Stimulated activated CD8-positive, alpha-beta memory T cell treated with anti-CD3 and anti-CD28 coated beads, Interleukin-12 subunit alpha, Interleukin-12 subunit beta, amount 100 ng/mL, for 1 hour (primary cell): ENCODE results near the gene ALAS1.

Source experiments
- DNase-seq: peaks from one replicate; pipeline ENCODE4 v3.0.0-alpha.2; 2020; ENCODE audit warnings: low read depth

Gene ALAS1

GRCh38 chr3:52221141-52221562 lies 23.2 kb downstream of the ALAS1 start:
- DNase-seq: no peak

- no peak for DNase-seq
Observed at GRCh38 chr3:52221563-52222318, 23.8 kb downstream of the ALAS1 start.

- no peak for DNase-seq
Observed at GRCh38 chr3:52222319-52223221, 24.6 kb downstream of the ALAS1 start.

GRCh38 chr3:52223449-52224408 lies 25.8 kb downstream of the ALAS1 start:
- DNase-seq: no peak

GRCh38 chr3:52225452-52226228 lies 27.7 kb downstream of the ALAS1 start, which contains the start of gene TLR9:
Gene TLR9 (minus strand): TSS chr3:52225645. CDS start chr3:52225529, 116 bp downstream.
- no peak for DNase-seq

- no peak for DNase-seq
Observed at GRCh38 chr3:52226229-52226817, 28.4 kb downstream of the ALAS1 start.

GRCh38 chr3:52227117-52227516 lies 29.2 kb downstream of the ALAS1 start:
- no peak for DNase-seq

DNA sequence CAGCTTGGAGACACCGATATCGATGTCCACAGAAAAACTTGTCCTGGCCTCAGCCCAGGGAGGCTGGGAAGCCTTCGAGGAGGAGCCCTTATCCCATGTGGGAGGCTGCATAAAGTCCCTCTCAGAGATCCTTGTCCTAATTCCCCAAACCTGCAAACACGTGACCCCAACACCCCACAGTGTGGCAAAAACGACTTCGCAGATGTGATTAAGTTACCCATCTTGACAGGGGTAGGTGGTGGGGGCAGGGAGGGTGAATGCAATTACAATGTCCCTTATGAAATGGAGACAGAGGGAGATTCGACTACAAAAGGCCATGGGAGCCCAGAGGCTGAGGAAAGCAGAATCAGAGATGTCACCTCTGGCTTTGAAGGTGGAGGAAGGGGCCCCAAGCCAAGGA lies 29.8 kb downstream of the ALAS1 start:
- DNase-seq: no peak

DNA sequence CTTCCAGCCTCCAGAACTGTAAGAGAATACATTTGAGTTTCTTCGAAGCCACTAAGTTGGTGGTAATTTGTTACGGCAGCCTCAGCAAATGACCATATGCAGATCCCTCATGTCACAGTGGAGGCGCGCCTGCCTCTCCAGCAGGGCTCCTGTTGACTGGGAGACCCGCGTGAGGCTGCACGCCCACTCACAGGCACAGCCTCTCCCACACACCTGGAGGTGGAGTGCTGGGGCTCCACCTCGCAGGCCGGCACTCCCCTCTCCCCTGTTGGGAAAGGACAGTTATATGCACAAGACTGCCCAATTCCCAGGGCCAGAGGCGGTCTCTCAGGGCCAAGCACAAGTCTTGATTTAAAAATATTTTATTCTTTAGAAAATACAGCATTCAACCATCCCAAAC lies 30.3 kb downstream of the ALAS1 start:
- no peak for DNase-seq

- no peak for DNase-seq
Observed at GRCh38 chr3:52228751-52229291, 30.9 kb downstream of the ALAS1 start.

GRCh38 chr3:52229656-52230055 lies 31.7 kb downstream of the ALAS1 start:
- no peak for DNase-seq

DNA sequence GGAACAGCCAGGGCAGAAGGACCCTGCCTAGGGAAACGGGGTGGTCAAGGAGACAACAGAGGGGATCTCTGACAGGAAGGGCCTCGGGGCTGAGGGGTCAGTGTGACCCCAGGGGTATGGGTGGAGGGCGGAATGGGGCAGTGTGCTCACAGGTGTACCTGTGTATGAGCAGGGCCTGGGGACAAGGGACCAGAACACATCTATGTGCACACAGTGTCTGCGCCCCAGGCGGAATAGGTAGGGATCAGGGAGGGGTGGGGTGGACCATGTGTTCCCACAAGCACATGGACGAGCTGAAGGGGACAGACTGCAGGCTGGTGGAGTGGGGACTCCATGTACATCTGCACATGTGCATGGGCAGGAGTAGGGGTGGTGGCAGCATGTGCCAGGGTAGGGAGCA lies 32.5 kb downstream of the ALAS1 start:
- DNase-seq: no peak

DNA sequence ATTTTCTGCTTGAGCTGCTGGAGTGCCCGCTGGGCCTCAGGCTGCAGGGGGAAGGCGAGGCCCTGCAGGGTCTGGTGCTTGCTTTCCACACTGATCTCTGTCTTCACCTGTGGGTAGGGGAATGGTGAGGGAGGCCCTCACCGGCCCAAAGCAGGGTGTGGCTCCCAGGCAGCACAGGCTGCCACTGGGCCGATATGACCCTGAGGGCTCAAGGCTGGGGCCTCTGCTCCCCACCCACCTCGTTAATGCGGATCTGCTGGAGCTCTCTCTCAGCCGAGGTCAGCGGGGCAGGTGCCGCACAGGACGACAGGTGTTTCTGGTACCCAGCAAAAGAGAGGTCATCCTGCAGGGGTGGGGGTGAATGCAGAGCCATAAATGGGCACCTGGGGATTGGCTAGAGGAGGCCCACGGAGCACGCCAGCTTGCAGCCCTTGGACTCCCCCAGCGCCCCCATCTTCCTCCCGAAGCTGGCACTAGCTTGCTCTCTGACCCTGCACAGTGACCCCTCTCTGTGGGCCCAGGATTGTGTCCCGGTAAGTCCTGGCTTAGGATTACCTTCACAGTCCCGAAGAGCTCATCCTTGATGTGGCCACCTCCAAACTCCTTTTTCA lies 33.0 kb downstream of the ALAS1 start:
- no peak for DNase-seq

- peak; percentile 80 for DNase-seq
Observed at GRCh38 chr3:52231502-52232278, 33.7 kb downstream of the ALAS1 start.

DNA sequence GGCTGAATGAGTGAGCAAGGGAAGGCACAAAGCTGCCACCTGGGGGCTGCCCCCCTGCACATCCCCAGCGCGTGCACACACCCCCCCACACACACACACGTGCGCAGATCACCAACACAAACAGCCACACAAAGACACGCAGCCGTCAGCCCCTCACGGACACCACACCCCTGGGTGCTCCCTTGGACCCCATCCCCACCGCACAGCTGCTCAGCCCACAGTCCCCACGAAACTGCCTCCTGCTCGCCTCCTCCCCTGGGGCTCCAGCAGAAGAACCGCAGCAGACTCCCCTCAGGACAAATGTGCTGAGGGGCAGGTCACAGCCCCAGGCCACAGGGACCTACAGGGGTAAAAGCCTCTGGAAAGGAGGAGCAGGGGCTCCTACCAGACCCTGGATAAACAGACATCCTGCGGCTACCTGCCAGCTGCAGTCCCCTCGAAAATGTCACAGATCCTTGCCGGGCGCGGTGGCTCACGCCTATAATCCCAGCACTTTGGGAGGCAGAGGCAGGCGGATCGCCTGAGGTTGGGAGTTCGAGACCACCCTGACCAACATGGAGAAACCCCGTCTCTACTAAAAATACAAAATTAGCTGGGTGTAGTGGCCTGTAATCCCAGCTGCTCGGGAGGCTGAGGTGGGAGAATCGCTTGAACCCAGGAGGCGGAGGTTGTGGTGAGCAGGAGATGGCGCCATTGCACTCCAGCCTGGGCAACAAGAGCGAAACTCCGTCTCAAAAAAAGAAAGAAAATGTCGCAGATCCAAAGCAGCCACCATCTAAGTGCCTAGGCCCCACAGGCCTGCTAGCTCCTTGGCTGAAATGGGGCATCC lies 34.5 kb downstream of the ALAS1 start:
- DNase-seq: no peak

- no peak for DNase-seq
Observed at GRCh38 chr3:52233108-52233591, 35.2 kb downstream of the ALAS1 start.

GRCh38 chr3:52233968-52234367 lies 36.0 kb downstream of the ALAS1 start:
- no peak for DNase-seq
